H1 (cell line): Measurements from ENCODE around the gene ASIC2. TPM values are rescaled to one million over a fixed set of nuclear protein-coding genes. Genes with fewer than 3 reads are reported as not detected.

ENCODE experiments used
- CTCF ChIA-PET: fragments of 300-600 bp; sonication (Branson Sonifier 250); formaldehyde crosslinking; loops from one replicate; lab custom pipeline; 2021; ENCODE audit not compliant: partially characterized antibody; lab: Charles Lee
- POLR2A ChIA-PET: fragments of 300-600 bp; sonication (Branson Sonifier 250); formaldehyde crosslinking; loops from one replicate; lab custom pipeline; 2021; ENCODE audit warnings: inconsistent platforms; ENCODE audit not compliant: partially characterized antibody; lab: Charles Lee
- DNase-seq, 2 experiments: peaks; one replicate each; pipeline versions ENCODE4 v3.0.0 to v3.0.0-alpha.2; 2010 to 2022; ENCODE audit warnings: low spot score in 2 of 2, low read depth in 1 of 2, mixed read lengths in 1 of 2
- FAIRE-seq: peaks from 2 replicates; lab custom pipeline; 2011; peaks lifted over from hg19 to GRCh38; lab: Jason Lieb, UNC
- H2AFZ ChIP-seq: 2 replicates; pipeline ENCODE4 v1.8.1; 2012; ENCODE audit warnings: low read length, inconsistent platforms
- H2AK5ac ChIP-seq: 2 replicates; pipeline ENCODE4 v1.6.1; 2013; ENCODE audit warnings: low read depth, low read length
- H2BK120ac ChIP-seq: replicated peaks from 2 replicates; pipeline ENCODE3; 2013; ENCODE audit warnings: low read depth, low read length, inconsistent platforms
- H2BK12ac ChIP-seq: 2 replicates; pipeline ENCODE4 v1.6.1; 2013; ENCODE audit warnings: low read depth, low read length
- H2BK15ac ChIP-seq: 2 replicates; pipeline ENCODE4 v1.6.1; 2013; ENCODE audit warnings: low read length
- H2BK20ac ChIP-seq: 2 replicates; pipeline ENCODE4 v1.6.1; 2013; ENCODE audit warnings: low read length
- H2BK5ac ChIP-seq: 2 replicates; pipeline ENCODE4 v1.6.1; 2013; ENCODE audit warnings: low read depth, low read length
- H3K14ac ChIP-seq: 2 replicates; pipeline ENCODE4 v1.6.1; 2013; ENCODE audit warnings: inconsistent platforms; ENCODE audit not compliant: insufficient read length
- H3K18ac ChIP-seq: 2 replicates; pipeline ENCODE4 v1.6.1; 2013; ENCODE audit warnings: low read length; ENCODE audit errors: extremely low read depth
- H3K23ac ChIP-seq: 2 replicates; pipeline ENCODE4 v1.6.1; 2013; ENCODE audit warnings: inconsistent platforms; ENCODE audit not compliant: insufficient read length
- H3K23me2 ChIP-seq: 2 replicates; pipeline ENCODE4 v1.6.1; 2013; ENCODE audit warnings: low read depth, low read length
- H3K27ac ChIP-seq: 2 replicates; pipeline ENCODE4 v1.6.1; 2011; ENCODE audit warnings: low read depth, low read length, inconsistent platforms
- H3K27me3 ChIP-seq, 4 experiments: replicated peaks in 1 of 4; 1 replicate in 1 of 4; 2 replicates in 3 of 4; pipeline versions ENCODE4 v1.6.1 to v1.8.1; 2011 to 2013; ENCODE audit warnings: low read length in 3 of 4, mild to moderate bottlenecking in 3 of 4, inconsistent platforms in 2 of 4, mixed read lengths in 2 of 4, moderate library complexity in 1 of 4; ENCODE audit not compliant: control insufficient read depth in 3 of 4, insufficient read depth in 3 of 4; ENCODE audit errors: extremely low read depth in 1 of 4
- H3K36me3 ChIP-seq, 4 experiments: 2 replicates each; pipeline versions ENCODE4 v1.6.1 to v1.8.1; 2011 to 2013; ENCODE audit warnings: mild to moderate bottlenecking in 4 of 4, low read length in 3 of 4, moderate library complexity in 2 of 4, control low read depth in 1 of 4, inconsistent platforms in 1 of 4; ENCODE audit not compliant: insufficient read depth in 4 of 4, control insufficient read depth in 2 of 4
- H3K4ac ChIP-seq: replicated peaks from 2 replicates; pipeline ENCODE3; 2013; ENCODE audit warnings: low read length, low read depth, mixed read lengths, inconsistent platforms; ENCODE audit not compliant: insufficient read length
- H3K4me1 ChIP-seq, 4 experiments: replicated peaks in 1 of 4; 1 replicate in 1 of 4; 2 replicates in 3 of 4; pipeline versions ENCODE4 v1.6.1 to v1.8.1; 2011 to 2013; ENCODE audit warnings: low read length in 3 of 4, inconsistent platforms in 2 of 4, mixed read lengths in 1 of 4; ENCODE audit not compliant: insufficient read depth in 4 of 4, control insufficient read depth in 3 of 4
- H3K4me2 ChIP-seq, 2 experiments: 2 replicates each; pipeline versions ENCODE4 v1.6.1 to v1.8.1; 2011 to 2013; ENCODE audit warnings: low read depth in 2 of 2, low read length in 2 of 2, control low read depth in 1 of 2, inconsistent platforms in 1 of 2, mild to moderate bottlenecking in 1 of 2; ENCODE audit not compliant: insufficient read depth in 1 of 2
- H3K4me3 ChIP-seq, 4 experiments: fragments of 200-600, 300-600 bp in 1 of 4; sonication (generic), shearing (Covaris generic), sonication (Bioruptor Twin) in 1 of 4; 2 replicates each; pipeline versions ENCODE4 v1.5.1 to v1.8.1; 2011 to 2016; ENCODE audit warnings: low read length in 4 of 4, low read depth in 3 of 4, control low read depth in 2 of 4, inconsistent platforms in 2 of 4, mild to moderate bottlenecking in 2 of 4, mixed read lengths in 1 of 4, moderate library complexity in 1 of 4; ENCODE audit not compliant: insufficient read depth in 2 of 4; ENCODE audit errors: extremely low read depth in 1 of 4
- H3K56ac ChIP-seq: replicated peaks from 2 replicates; pipeline ENCODE3; 2013; ENCODE audit warnings: low read depth, mild to moderate bottlenecking, mixed read lengths, low read length, inconsistent platforms; ENCODE audit not compliant: insufficient read length
- H3K79me1 ChIP-seq: 2 replicates; pipeline ENCODE4 v1.6.1; 2013; ENCODE audit warnings: low read depth, low read length, control low read depth
- H3K79me2 ChIP-seq, 2 experiments: 2 replicates each; pipeline versions ENCODE4 v1.6.1 to v1.8.1; 2012 to 2013; ENCODE audit warnings: low read length in 2 of 2, mild to moderate bottlenecking in 2 of 2, inconsistent platforms in 1 of 2; ENCODE audit not compliant: insufficient read depth in 2 of 2, control insufficient read depth in 1 of 2
- H3K9ac ChIP-seq, 4 experiments: replicated peaks in 1 of 4; 1 replicate in 1 of 4; 2 replicates in 3 of 4; pipeline versions ENCODE4 v1.6.1 to v1.8.1; 2011 to 2013; ENCODE audit warnings: low read depth in 3 of 4, low read length in 3 of 4, control low read depth in 2 of 4, mild to moderate bottlenecking in 2 of 4, moderate library complexity in 2 of 4, inconsistent platforms in 1 of 4; ENCODE audit errors: extremely low read depth in 1 of 4
- H3K9me3 ChIP-seq, 2 experiments: 2 replicates each; pipeline versions ENCODE4 v1.6.1 to v1.8.1; 2012 to 2013; ENCODE audit warnings: mild to moderate bottlenecking in 2 of 2, moderate library complexity in 2 of 2, control low read depth in 1 of 2, inconsistent platforms in 1 of 2, low read depth in 1 of 2, low read length in 1 of 2, mixed read lengths in 1 of 2; ENCODE audit not compliant: insufficient read depth in 2 of 2
- H4K20me1 ChIP-seq, 2 experiments: replicated peaks in 1 of 2; 2 replicates each; pipeline versions ENCODE3 to v1.8.1; 2011 to 2013; ENCODE audit warnings: inconsistent platforms in 2 of 2, low read length in 2 of 2, mild to moderate bottlenecking in 1 of 2; ENCODE audit not compliant: insufficient read depth in 2 of 2, control insufficient read depth in 1 of 2
- H4K5ac ChIP-seq: 2 replicates; pipeline ENCODE4 v1.6.1; 2013; ENCODE audit warnings: low read length, low read depth, mixed read lengths, inconsistent platforms; ENCODE audit not compliant: insufficient read length
- H4K8ac ChIP-seq: 2 replicates; pipeline ENCODE4 v1.8.0; 2013; ENCODE audit warnings: mild to moderate bottlenecking, moderate library complexity, low read length, inconsistent platforms; ENCODE audit not compliant: insufficient read depth; ENCODE audit errors: extremely low read depth
- H4K91ac ChIP-seq: replicated peaks from 2 replicates; pipeline ENCODE3; 2013; ENCODE audit warnings: low read length, mixed read lengths, inconsistent platforms; ENCODE audit not compliant: insufficient read length
- ASH2L ChIP-seq: fragments of 200-600, 300-600 bp; sonication (generic); IDR thresholded peaks from one replicate; pipeline ENCODE4 v1.7.1; 2017; ENCODE audit warnings: low read length
- CHD2 ChIP-seq: IDR thresholded peaks from 2 replicates; pipeline ENCODE4 v1.6.1; 2012; ENCODE audit warnings: low read length, improper control_type of control experiment
- KDM4A ChIP-seq: IDR thresholded peaks from one replicate; pipeline ENCODE4 v1.7.1; 2012; ENCODE audit warnings: low read depth, mild to moderate bottlenecking, moderate library complexity, low read length, inconsistent platforms; ENCODE audit not compliant: severe bottlenecking
- WGBS, 2 experiments: shearing (Covaris generic) in 1 of 2; methylation state at CpG; one replicate each; pipeline versions ENCODE4 v1.1.6 to v1.1.7; 2013 to 2015; ENCODE audit warnings: low lambda C conversion rate in 2 of 2, mixed read lengths in 2 of 2, inconsistent platforms in 1 of 2, low coverage in 1 of 2, missing lambda C conversion rate in 1 of 2; ENCODE audit not compliant: insufficient replicate concordance in 2 of 2, insufficient coverage in 1 of 2, insufficient read length in 1 of 2; ENCODE audit errors: extremely low coverage in 1 of 2, missing lambda C conversion rate in 1 of 2; 5-methylcytosine and 5-hydroxymethylcytosine counted together
- polyA plus RNA-seq, 7 experiments: library from polyadenylated mRNA; depleted of rRNA in 3 of 7; stranded (reverse) in 5 of 7; unstranded in 2 of 7; fragments of >200 nt in 5 of 7; fragments of 200-250 nt in 2 of 7; gene quantifications; 1 replicate in 5 of 7; 2 replicates in 1 of 7; 4 replicates in 1 of 7; pipeline versions ENCODE4 v1.2.1 to v1.2.3, GENCODE V29; 2011 to 2013; ENCODE audit warnings: missing spikeins in 2 of 7, mixed read lengths in 2 of 7
- total RNA-seq: library from RNA; stranded (reverse); fragmentation: NEBNext Ultra II Directional; extraction: Animal tissue kit (Norgen Biotek cat#: 25700); gene quantifications from 2 replicates; pipeline ENCODE4 v1.2.1, GENCODE V29; 2021

The ASIC2 gene
- total and polyA plus RNA-seq, 2 of the 8 experiments (the other 6 are each of a cell fraction or from before 2014, with no cell fraction given), result 0.86 to 1.2 TPM

GRCh38 chr17:33204156-33204555, 88.9 kb downstream of the ASIC2 start:
- POLR2A ChIA-PET, result no interaction called here

More at GRCh38 chr17:33204156-33204555, 88.9 kb downstream of the ASIC2 start:
- Histone ChIP-seq H2AFZ (no peak overlapping the region), H3K4me3 (no peak overlapping the region), H3K56ac (no peak overlapping the region), H3K18ac (no peak overlapping the region), H3K23me2 (no peaks in the 10 kb centered on the region), H2BK20ac (no peak overlapping the region)
- no peak for TF ChIP-seq KDM4A
- TF ChIP-seq CHD2, result no peak
- TF ChIP-seq ASH2L, result no peak
- TF ChIP-seq, all 59 proteins: peak for 0
- H3K9ac ChIP-seq, result no peak overlapping the region
- WGBS, 2 experiments, result 86% methylated on average over 3 of the region's 3 CpGs; no CpG with 5 or more reads in 1 of the 2 experiments
- no peak overlapping the region for H3K4ac ChIP-seq
- no peak for FAIRE-seq
- no peaks in the 10 kb centered on the region for H4K20me1 ChIP-seq
- H2BK120ac ChIP-seq, result no peak overlapping the region
- H4K8ac ChIP-seq, result no peak overlapping the region
- H3K79me2 ChIP-seq, result no peaks in the 10 kb centered on the region
- no peak overlapping the region for H3K14ac ChIP-seq
- H2BK5ac ChIP-seq, result no peak overlapping the region
- H3K27ac ChIP-seq, result no peak overlapping the region
- no peak overlapping the region for H3K23ac ChIP-seq
- H3K79me1 ChIP-seq, result no peaks in the 10 kb centered on the region
- no peaks in the 10 kb centered on the region for H3K4me1 ChIP-seq
- H3K36me3 ChIP-seq, result no peaks in the 10 kb centered on the region
- H4K91ac ChIP-seq, result no peak overlapping the region
- H3K9me3 ChIP-seq, result no peaks in the 10 kb centered on the region
- no peak for DNase-seq
- no peak overlapping the region for H3K4me2 ChIP-seq
- no peak overlapping the region for H2BK15ac ChIP-seq
- H2BK12ac ChIP-seq, result no peak overlapping the region
- H4K5ac ChIP-seq, result no peak overlapping the region
- no peak overlapping the region for H2AK5ac ChIP-seq
- CTCF ChIA-PET, result no interaction called here
- H3K27me3 ChIP-seq, result peaks cover 0 to 7% (median 0%) of the 10 kb centered on the region in 4 experiments; a peak in 4 of 7 replicates
